ENCODE data around the gene PEX14.

- TF ChIP-seq POLR2A (IDR thresholded peaks at IDR 0.05) = no peak
- TF ChIP-seq CTCF (IDR thresholded peaks at IDR 0.05) = no peak
Measured at GRCh38 chr1:10428984-10429383, 45.8 kb upstream of the PEX14 start.

Data from gastroesophageal sphincter (tissue), 3 donors.